GM21423 (cell line): ENCODE results near the gene INVS.
A peak's percentile ranks its signal among the peaks of the same experiment; 100 is the strongest.
"Not testable (repeated sequence)": the region's sequence is repeated elsewhere in the genome, so short reads cannot be mapped to it uniquely, and the experiment has no call there.

Experiments
- ATAC-seq: cut with Tn5 transposase; IDR thresholded peaks from one replicate; pipeline ENCODE4 v1.9.1; 2021; ENCODE audit warnings: mild to moderate bottlenecking, moderate library complexity; ENCODE audit not compliant: unreplicated experiment

The INVS gene

GRCh38 chr9:100112677-100113336, 13.8 kb downstream of the INVS start:
- ATAC-seq = no peak

GRCh38 chr9:100117316-100117715, 18.3 kb downstream of the INVS start:
- no peak for ATAC-seq

DNA sequence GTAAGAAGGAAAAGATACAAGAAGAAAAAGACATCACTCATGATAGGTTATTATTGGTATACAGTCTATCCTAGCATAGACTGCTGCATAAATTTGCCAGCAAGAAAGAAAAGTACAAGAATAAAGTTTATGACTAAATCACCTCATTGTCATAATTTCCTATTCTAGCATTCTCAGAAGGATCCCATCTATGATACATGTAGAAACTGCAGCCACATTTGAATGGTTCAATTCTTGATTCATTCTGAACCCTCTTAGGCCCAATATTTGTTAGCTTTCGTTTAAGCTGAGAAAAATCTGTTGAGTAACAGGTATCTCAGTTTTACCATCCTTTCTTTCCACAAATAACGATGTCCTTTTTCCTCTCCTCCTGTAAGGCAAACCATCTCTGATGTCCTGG, 21.2 kb downstream of the INVS start:
- no peak for ATAC-seq

DNA sequence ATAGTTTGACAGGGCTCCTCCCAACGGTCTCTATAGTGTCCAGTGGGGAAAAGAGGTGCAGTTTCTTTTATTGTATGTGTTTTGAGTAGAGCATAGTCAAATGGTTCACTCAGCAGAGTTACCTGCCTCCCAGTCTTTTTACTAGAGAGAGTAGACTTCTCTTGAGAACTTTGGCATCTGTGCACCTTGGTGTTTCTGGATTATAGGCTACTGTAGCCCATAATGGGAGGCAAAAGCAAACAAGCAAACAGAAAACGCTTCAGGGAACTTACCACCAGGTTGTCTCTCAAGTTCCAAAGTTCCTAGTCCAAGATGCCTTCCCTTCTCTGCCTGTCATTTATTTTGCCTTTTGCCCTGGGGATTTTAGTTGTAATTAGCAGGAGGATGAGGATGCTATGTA, 26.2 kb downstream of the INVS start:
- ATAC-seq = no peak

DNA sequence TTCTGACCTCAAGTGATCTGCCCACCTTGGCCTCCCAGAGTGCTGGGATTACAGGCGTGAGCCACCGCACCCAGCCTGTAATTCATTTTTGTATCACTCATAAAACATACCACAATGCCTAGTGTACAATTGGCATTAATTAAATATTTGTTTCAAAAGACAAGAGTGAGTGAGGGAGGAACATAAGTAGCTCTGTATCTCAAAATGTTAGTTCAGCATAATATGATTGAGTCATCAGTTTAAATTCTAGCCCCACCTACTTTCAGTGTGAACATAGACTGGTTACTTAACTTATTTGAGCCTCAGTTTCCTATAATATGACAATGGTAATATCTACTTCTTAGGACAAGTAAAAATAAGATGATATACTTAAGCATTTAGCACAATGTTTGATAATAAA, 26.9 kb downstream of the INVS start:
- no peak for ATAC-seq

- ATAC-seq = no peak
These were observed 27.4 kb downstream of the INVS start for GRCh38 chr9:100126423-100126822.

- no peak for ATAC-seq
These were observed 30.7 kb downstream of the INVS start for GRCh38 chr9:100129772-100130171.

- ATAC-seq = no peak
These were observed 32.2 kb downstream of the INVS start for GRCh38 chr9:100131216-100131615.

DNA sequence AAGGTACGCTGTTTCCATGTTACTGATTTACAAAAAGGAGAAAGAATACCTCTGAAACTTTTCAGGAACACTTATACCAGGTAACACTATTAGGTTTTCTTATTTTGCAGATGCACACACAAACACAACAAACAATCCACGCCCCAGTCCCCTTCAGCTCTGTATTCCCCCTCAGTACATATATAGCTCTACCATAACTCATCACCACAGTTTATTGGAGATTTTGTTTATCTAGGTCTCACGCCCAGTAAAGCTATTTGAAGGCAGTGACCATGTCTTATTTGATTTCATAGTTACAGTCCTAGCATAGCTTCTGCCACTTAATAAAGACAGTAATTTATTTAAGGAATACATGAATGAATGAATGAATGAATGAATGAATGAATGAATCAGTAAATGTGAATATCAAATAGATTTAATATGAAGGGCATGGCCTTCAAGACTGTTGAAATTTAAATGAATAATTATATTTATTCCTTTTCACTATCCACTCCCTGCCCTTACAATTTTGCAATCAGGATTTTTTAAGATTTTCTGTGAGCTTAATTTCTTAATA, 32.9 kb downstream of the INVS start:
- ATAC-seq = no peak

GRCh38 chr9:100134731-100135130, 35.7 kb downstream of the INVS start:
- ATAC-seq = no peak

GRCh38 chr9:100136799-100137198, 37.8 kb downstream of the INVS start:
- ATAC-seq = not testable (repeated sequence)

DNA sequence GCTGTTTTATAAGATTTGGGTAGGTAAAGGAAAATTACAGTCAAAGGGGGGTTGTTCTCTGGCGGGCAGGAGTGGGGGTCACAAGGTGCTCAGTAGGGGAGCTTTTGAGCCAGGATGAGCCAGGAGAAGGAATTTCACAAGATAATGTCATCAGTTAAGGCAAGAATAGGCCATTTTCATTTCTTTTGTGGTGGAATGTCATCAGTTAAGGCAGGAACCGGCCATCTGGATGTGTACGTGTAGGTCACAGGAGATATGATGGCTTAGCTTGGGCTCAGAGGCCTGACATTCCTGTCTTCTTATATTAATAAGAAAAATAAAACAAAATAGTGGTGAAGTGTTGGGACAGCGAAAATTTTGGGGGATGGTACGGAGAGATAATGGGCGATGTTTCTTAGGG, 41.3 kb downstream of the INVS start:
- ATAC-seq = not testable (repeated sequence)

- ATAC-seq = not testable (repeated sequence)
These were observed 42.8 kb downstream of the INVS start for GRCh38 chr9:100141862-100142261.

DNA sequence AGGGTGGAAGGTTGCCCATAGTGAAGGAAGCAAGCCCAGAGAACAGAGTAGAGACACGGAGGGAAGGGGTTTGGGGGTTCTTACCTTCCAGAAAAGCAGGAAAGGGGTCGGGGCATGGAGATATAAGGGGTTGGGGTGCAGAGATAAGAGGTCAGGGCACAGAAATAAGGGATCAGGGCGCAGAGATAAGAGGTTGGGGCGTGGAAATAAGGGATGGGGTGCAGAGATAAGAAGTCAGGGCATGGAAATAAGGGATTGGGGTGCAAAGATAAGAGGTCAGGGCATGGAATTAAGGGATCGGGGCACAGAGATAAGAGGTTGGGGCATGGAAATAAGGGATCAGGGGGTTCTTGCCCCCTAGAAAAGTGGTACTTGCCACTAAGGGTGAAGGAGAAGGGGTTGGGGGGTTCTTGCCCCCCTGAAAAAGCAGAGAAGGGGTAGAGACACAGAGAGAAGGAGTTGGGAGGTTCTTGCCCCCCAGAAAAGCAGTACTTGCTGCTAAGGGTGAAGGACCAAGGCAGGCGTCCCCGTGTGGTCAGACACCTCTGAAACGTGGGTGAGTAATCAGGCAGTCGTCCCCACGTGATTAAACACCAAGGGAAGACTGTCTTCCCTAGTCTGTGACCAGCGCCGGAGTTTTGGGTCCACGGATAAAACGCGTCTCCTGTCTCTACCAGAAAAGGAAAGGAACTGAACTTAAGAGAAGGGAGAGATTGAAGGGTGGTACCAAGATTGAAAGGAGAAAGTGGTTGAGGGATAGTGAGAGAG, 46.3 kb downstream of the INVS start:
- ATAC-seq = not testable (repeated sequence)

GRCh38 chr9:100145976-100146375, 46.9 kb downstream of the INVS start:
- ATAC-seq = not testable (repeated sequence)

- no peak for ATAC-seq
These were observed 51.2 kb downstream of the INVS start for GRCh38 chr9:100150214-100150613.

DNA sequence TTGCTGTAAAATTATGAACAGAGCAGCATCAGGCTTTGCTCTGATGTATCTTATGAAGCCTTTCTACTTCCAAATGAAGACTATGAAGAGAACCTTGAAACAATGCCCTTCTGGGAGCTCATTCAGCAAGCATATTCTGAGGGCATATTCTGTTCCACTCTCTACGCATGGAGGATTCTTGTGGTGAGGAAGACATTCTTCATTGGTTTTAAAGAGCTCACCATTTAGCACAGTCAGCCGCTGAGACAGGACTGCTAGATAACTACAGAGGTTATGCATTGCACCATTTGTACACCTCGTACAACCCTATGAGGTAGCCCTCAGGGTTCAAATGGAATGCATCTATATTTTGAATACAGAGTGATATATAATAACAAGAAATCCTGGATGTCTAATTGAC, 61.0 kb downstream of the INVS start:
- peak; percentile 74 for ATAC-seq

GRCh38 chr9:100167176-100167575, 68.1 kb downstream of the INVS start:
- ATAC-seq = no peak

DNA sequence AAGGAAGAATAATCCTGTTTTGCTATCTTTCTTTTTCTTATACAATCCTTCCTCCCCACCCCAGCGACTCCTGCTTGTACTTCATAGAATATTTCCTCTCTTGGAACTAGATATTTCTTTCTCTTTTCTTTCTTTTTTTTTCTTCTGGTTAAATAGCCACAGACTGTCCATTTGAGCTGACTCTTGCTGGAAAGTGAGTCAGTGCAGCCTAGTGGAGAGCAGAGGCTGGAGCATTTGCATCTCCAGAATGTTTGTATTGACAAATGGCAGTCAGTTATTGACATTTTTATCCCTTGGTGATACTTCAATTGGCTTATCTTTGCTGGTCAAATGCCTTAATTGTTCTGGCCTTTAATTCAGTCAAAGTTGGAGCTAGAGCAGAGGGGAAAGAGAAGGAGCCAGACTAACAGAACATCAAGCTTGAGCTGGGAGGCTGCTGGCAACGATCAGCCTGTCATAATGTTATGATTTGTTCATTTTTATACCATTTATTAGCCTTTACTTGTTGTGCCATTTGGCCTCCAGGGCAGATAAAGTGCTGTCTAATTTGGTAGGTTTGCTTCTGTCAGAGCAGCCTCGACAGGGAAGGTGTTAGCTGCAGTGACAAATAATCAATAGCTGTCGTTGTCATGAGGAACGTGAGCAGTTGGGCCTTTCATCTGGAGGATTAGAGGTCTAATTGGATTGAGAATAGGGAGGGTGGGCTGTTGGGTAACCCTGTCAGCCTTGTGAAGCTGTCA, 69.0 kb downstream of the INVS start:
- no peak for ATAC-seq

DNA sequence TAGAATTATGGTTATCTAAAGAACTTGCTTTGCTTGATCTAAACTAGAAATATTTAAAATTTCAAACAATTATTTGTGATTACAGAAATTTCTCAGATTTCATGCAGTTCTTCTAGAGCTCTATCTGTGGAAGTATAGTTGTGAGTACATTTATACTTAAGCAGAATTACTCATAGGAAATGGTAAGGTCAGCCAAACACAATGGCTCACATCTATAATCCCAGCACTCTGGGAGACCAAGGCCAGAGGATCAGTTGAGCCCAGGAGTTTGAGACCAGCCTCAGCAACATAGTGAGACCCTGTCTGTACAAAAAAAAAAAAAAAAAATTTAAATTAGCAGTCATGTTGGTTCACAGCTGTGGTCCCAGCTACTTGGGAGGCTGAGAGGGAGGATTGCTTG, 71.0 kb downstream of the INVS start:
- no peak for ATAC-seq

GRCh38 chr9:100170556-100170955, 71.5 kb downstream of the INVS start:
- no peak for ATAC-seq

- no peak for ATAC-seq
These were observed 87.3 kb downstream of the INVS start for GRCh38 chr9:100186356-100186755.
